ENCODE measurements around the gene ARHGEF2. TPM values are rescaled to one million over a fixed set of nuclear protein-coding genes. Genes with fewer than 3 reads are reported as not detected.
A peak's percentile ranks its signal among the peaks of the same experiment; 100 is the strongest.

Gene ARHGEF2
- total and polyA plus RNA-seq, 2 of the 13 experiments (the other 11 are each of a cell fraction or from before 2014, with no cell fraction given) = 16.1 to 32.1 TPM

- no peak for TF ChIP-seq RERE (CRISPR knock-in tag; IDR thresholded peaks at IDR 0.05; ENCODE audit: low read depth)
- no peak for TF ChIP-seq THAP8 (CRISPR knock-in tag; IDR thresholded peaks at IDR 0.05; ENCODE audit: borderline replicate concordance)
- no peak for TF ChIP-seq ZNF569 (CRISPR knock-in tag; IDR thresholded peaks at IDR 0.05; ENCODE audit: borderline replicate concordance)
- TF ChIP-seq JUND (CRISPR knock-in tag; IDR thresholded peaks at IDR 0.05) = no peak
- TF ChIP-seq ZNF777 (CRISPR knock-in tag; IDR thresholded peaks at IDR 0.05) = no peak
- TF ChIP-seq BRD4 (CRISPR knock-in tag; IDR thresholded peaks at IDR 0.05) = no peak
- peak; percentile 63; the same call in 1 of the 2 replicates for TF ChIP-seq KMT2B (CRISPR knock-in tag; IDR thresholded peaks at IDR 0.05)
- no peak for TF ChIP-seq ZKSCAN5 (CRISPR knock-in tag; IDR thresholded peaks at IDR 0.05)
- TF ChIP-seq MIER3 (CRISPR knock-in tag; IDR thresholded peaks at IDR 0.05; ENCODE audit: borderline replicate concordance) = peak; percentile 88; the same call in 1 of the 2 replicates
- peak; percentile 80; the same call in 1 of the 2 replicates for TF ChIP-seq ZNF710 (CRISPR knock-in tag; IDR thresholded peaks at IDR 0.05; ENCODE audit: borderline replicate concordance)
- no peak for TF ChIP-seq RFX1 (IDR thresholded peaks at IDR 0.05)
- TF ChIP-seq ZNF800 (CRISPR knock-in tag; IDR thresholded peaks at IDR 0.05) = no peak
- TF ChIP-seq HOXD1 (CRISPR knock-in tag; IDR thresholded peaks at IDR 0.05) = no peak
- no peak for TF ChIP-seq ATAD3A (CRISPR knock-in tag; IDR thresholded peaks at IDR 0.05)
- 0 out of 2 replicates have a peak, but pooled peaks have one; percentile 65 for TF ChIP-seq MZF1 (CRISPR knock-in tag; IDR thresholded peaks at IDR 0.05; ENCODE audit: borderline replicate concordance)
- no peak for TF ChIP-seq SOX5 (CRISPR knock-in tag; IDR thresholded peaks at IDR 0.05; ENCODE audit: borderline replicate concordance)
- TF ChIP-seq MYPOP (CRISPR knock-in tag; IDR thresholded peaks at IDR 0.05) = peak; percentile 20; the same call in 1 of the 2 replicates
- TF ChIP-seq RBM39 (IDR thresholded peaks at IDR 0.05; ENCODE audit: low read depth, low read length, poor library complexity, severe bottlenecking) = peak; percentile 48
- TF ChIP-seq ZNF326 (CRISPR knock-in tag; IDR thresholded peaks at IDR 0.05; ENCODE audit: borderline replicate concordance) = no peak
These were observed 10.9 kb downstream of the ARHGEF2 start (continued) for GRCh38 chr1:155967341-155968050.

All from HepG2 (cell line).